Chondrocyte (in vitro differentiated cells): ENCODE measurements around the gene KDSR. TPM values are rescaled to one million over a fixed set of nuclear protein-coding genes. Genes with fewer than 3 reads are reported as not detected.

ENCODE experiments used
- DNase-seq: peaks from one replicate; pipeline ENCODE4 v3.0.0; 2021; ENCODE audit warnings: mixed read lengths, low spot score
- H3K27ac Mint-ChIP-seq: one replicate; pipeline ENCODE4 v1.8.0; 2021; ENCODE audit warnings: mild to moderate bottlenecking, moderate library complexity, mixed read lengths; ENCODE audit not compliant: unreplicated experiment
- H3K27me3 Mint-ChIP-seq: 2 replicates; pipeline ENCODE4 v1.8.0; 2021; ENCODE audit warnings: low read depth, mixed read lengths
- H3K36me3 Mint-ChIP-seq: 2 replicates; pipeline ENCODE4 v1.8.0; 2021; ENCODE audit warnings: low read depth, mixed read lengths
- H3K4me1 Mint-ChIP-seq: 2 replicates; pipeline ENCODE4 v1.8.0; 2021; ENCODE audit warnings: low read depth, mild to moderate bottlenecking, mixed read lengths
- H3K4me3 Mint-ChIP-seq: one replicate; pipeline ENCODE4 v1.8.0; 2021; ENCODE audit warnings: mild to moderate bottlenecking, moderate library complexity, mixed read lengths; ENCODE audit not compliant: unreplicated experiment
- H3K9me3 Mint-ChIP-seq: 2 replicates; pipeline ENCODE4 v1.8.0; 2021; ENCODE audit warnings: low read depth, mixed read lengths
- CTCF ChIP-seq: fragments of 200-600 bp; sonication (generic); IDR thresholded peaks from 2 replicates; pipeline ENCODE4 v1.5.0; 2021; ENCODE audit warnings: antibody characterized with exemption, mild to moderate bottlenecking, moderate library complexity
- total RNA-seq: library from RNA; stranded (reverse); gene quantifications from 3 replicates; pipeline ENCODE4 v1.2.1, GENCODE V29; 2021

Gene KDSR
- total RNA-seq, 1 donor from 2014 or later: 64.2 TPM

GRCh38 chr18:63309422-63309821 lies 57.6 kb downstream of the KDSR start:
- Mint-ChIP-seq H3K4me1 (peaks cover 32% of the 10 kb centered on the region), H3K27ac (no peak overlapping the region), H3K27me3 (no peaks in the 10 kb centered on the region), H3K4me3 (no peak overlapping the region), H3K9me3 (no peaks in the 10 kb centered on the region), H3K36me3 (no peaks in the 10 kb centered on the region)
- no peak for TF ChIP-seq CTCF
- DNase-seq: no peak

- Mint-ChIP-seq H3K4me1 (peaks cover 36% of the 10 kb centered on the region), H3K36me3 (no peaks in the 10 kb centered on the region), H3K27me3 (no peaks in the 10 kb centered on the region), H3K9me3 (no peaks in the 10 kb centered on the region), H3K4me3 (no peak overlapping the region), H3K27ac (peak overlapping the region; percentile 45)
- no peak for DNase-seq
- TF ChIP-seq CTCF: no peak
Observed at GRCh38 chr18:63307551-63308200, 59.3 kb downstream of the KDSR start.

GRCh38 chr18:63306819-63307550 lies 60.0 kb downstream of the KDSR start:
- peaks cover 42% of the 10 kb centered on the region for H3K4me1 Mint-ChIP-seq
- H3K27ac Mint-ChIP-seq: peak overlapping the region; percentile 23
- no peak overlapping the region for H3K4me3 Mint-ChIP-seq
- TF ChIP-seq CTCF: no peak
- no peaks in the 10 kb centered on the region for H3K9me3 Mint-ChIP-seq
- H3K36me3 Mint-ChIP-seq: no peaks in the 10 kb centered on the region
- DNase-seq: no peak
- no peaks in the 10 kb centered on the region for H3K27me3 Mint-ChIP-seq

- no peaks in the 10 kb centered on the region for H3K9me3 Mint-ChIP-seq
- no peak overlapping the region for H3K4me3 Mint-ChIP-seq
- no peaks in the 10 kb centered on the region for H3K27me3 Mint-ChIP-seq
- TF ChIP-seq CTCF: no peak
- DNase-seq: no peak
- no peaks in the 10 kb centered on the region for H3K36me3 Mint-ChIP-seq
- peaks cover 38% of the 10 kb centered on the region for H3K4me1 Mint-ChIP-seq
- no peak overlapping the region for H3K27ac Mint-ChIP-seq
Observed at GRCh38 chr18:63306249-63306648, 60.8 kb downstream of the KDSR start.

- Mint-ChIP-seq H3K27me3 (no peaks in the 10 kb centered on the region), H3K9me3 (no peaks in the 10 kb centered on the region), H3K36me3 (no peaks in the 10 kb centered on the region), H3K27ac (no peak overlapping the region), H3K4me3 (no peak overlapping the region), H3K4me1 (peaks cover 54% of the 10 kb centered on the region)
- TF ChIP-seq CTCF: no peak
- DNase-seq: no peak
Observed at GRCh38 chr18:63303547-63303946, 63.5 kb downstream of the KDSR start.
